RKO (cell line): ENCODE measurements around the gene NCOA3.
"Not testable (repeated sequence)": the region's sequence is repeated elsewhere in the genome, so short reads cannot be mapped to it uniquely, and the experiment has no call there.

Experiments
- DNase-seq: peaks from one replicate; pipeline ENCODE4 v3.0.0-alpha.2; 2016; ENCODE audit warnings: low spot score

Gene NCOA3

GRCh38 chr20:47501482-47502270, at the start of gene NCOA3:
Gene NCOA3, plus strand, starts transcription at chr20:47501887. Its CDS starts 120,361 bp downstream, at chr20:47622248.
- DNase-seq = peak; percentile 98

GRCh38 chr20:47452736-47453161, 48.9 kb upstream of the NCOA3 start:
- DNase-seq = no peak

- DNase-seq = peak; percentile 83
Observed at GRCh38 chr20:47453167-47453782, 48.4 kb upstream of the NCOA3 start.

- no peak for DNase-seq
Observed at GRCh38 chr20:47454298-47455132, 47.2 kb upstream of the NCOA3 start.

- no peak for DNase-seq
Observed at GRCh38 chr20:47455133-47456040, 46.3 kb upstream of the NCOA3 start.

- no peak for DNase-seq
Observed at GRCh38 chr20:47456041-47456537, 45.6 kb upstream of the NCOA3 start.

GRCh38 chr20:47456952-47457724, 44.5 kb upstream of the NCOA3 start:
- DNase-seq = peak; percentile 59

- not testable (repeated sequence) for DNase-seq
Observed at GRCh38 chr20:47458280-47459050, 43.2 kb upstream of the NCOA3 start.

- no peak for DNase-seq
Observed at GRCh38 chr20:47459344-47460073, 42.2 kb upstream of the NCOA3 start.

GRCh38 chr20:47460761-47461112, 41.0 kb upstream of the NCOA3 start:
- DNase-seq = not testable (repeated sequence)

GRCh38 chr20:47461120-47461685, 40.5 kb upstream of the NCOA3 start:
- no peak for DNase-seq

- DNase-seq = not testable (repeated sequence)
Observed at GRCh38 chr20:47461906-47462305, 39.8 kb upstream of the NCOA3 start.

- peak; percentile 94 for DNase-seq
Observed at GRCh38 chr20:47464380-47465101, 37.1 kb upstream of the NCOA3 start.

- no peak for DNase-seq
Observed at GRCh38 chr20:47465335-47466090, 36.2 kb upstream of the NCOA3 start.

- no peak for DNase-seq
Observed at GRCh38 chr20:47466213-47466612, 35.5 kb upstream of the NCOA3 start.

- no peak for DNase-seq
Observed at GRCh38 chr20:47466704-47467459, 34.8 kb upstream of the NCOA3 start.
